ENCODE results near the gene GFRA4.
"Not testable (repeated sequence)": the region's sequence is repeated elsewhere in the genome, so short reads cannot be mapped to it uniquely, and the experiment has no call there.

The GFRA4 gene

DNA sequence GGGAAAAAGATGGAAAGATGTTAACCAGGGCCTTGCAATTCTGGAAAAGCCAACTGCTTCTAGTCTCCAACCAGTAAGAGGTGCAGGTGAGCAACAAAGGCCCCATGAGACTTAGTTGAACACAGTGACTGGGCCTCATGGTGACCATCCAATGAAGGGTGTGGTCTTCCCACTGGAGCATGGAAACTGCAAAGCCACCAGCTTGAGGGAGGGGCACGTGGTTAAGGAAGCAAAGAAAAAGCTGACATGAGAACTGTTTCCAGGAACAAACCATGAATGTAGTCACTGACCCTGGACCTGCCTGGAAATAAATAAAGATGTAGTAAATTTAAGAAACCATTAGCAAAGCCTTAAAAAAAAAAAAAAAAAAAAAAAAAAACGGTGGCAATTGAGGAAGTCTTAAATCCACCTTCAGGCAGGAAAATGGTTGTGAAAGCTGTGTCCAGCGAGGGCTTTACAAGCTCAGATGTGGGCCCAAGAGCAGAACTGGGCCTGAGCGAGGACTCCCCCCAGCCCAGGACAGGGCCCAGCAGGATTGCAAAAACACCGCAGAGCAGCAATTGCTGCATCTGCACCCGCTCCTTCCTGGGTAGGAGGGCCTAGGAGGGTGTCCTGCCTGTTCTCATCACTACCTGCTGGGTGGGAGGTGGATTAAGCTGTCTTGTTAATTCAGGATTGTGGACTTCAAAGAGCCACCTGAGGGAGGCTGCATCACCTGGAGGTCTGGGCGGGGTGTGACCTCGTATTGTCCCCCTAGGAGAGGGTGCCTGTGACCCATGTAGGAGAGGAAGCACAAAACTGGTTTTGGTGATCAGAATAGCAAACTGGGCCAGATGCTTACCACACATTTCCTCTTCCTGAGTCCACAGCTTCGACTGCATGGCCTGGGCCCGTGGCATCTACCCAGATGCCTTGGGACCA lies 10.3 kb downstream of the GFRA4 start:
- no peak for DNase-seq

DNA sequence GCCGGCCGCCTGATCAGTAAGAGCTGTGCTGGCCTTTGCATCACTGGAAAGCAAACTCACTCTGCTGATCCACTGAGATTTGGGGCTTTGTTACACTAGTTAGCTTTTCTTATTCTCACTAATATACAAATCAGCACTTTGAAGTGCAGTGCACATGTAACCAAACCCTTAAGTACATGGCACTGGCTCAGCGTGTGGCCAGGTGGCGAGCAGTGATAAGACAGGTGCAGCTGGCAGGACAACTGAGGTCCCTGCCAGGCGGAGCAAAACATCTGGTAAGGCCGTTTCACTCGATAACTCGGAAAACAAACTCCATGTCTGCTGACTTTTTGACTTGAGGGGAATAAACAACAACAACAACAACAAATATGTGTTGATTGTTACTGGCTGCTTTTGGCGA lies 11.0 kb downstream of the GFRA4 start:
- DNase-seq: no peak

DNA sequence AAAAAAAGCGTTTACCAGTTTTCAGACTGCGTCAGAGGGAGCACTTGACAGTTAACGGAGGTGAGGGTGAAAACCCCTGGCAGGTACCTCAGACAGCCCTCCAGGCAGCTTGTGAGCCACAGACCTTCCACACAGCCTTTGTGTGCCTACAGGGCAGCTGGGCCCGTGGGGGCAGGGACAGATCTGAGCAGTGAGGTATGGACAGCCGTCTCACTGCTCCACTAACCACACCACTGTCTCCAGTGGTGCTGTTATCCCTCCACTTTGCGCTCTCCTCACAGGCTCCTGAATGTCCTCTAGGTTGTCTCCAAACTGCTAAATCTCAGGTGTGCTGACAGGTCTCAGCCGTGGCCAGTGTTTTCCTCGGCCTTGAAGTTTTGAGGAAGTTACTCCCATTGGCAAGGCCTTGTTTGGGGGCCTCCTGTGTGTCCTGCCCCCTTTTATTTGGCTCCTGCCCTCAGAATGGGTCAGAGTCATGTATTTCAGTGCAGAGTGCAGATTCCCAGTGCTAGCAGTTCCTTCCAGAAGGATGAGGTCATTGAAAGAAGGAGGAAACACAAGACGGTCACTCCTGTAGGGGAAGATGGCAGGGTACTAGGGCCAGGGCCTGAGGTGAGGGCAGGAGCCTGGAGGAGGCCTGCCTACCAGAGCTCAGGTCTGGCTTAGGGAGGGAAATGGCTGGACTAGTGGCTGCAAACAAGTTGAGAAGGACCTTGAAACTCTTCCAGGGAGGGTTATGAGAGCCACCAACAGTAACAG lies 11.8 kb downstream of the GFRA4 start:
- no peak for DNase-seq

DNA sequence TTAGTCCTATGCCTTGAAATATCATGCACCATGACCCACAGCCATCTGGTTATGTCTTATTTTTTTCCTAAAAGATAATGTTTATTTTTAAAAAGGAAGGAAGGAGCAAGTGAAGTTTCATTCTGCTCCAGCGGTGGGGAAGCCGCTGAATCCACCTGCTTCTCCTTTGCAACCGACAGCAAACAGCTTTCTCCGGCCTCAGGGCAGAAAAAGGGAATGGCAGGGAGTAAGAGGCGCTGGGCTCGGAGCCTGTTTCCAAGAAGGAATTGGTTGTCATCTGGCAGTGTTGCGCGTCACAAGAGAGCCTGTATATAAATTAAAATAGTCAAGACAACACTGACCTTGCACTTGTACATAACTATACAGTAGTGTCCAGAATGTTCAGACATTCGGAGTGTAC lies 14.2 kb downstream of the GFRA4 start:
- no peak for DNase-seq

DNA sequence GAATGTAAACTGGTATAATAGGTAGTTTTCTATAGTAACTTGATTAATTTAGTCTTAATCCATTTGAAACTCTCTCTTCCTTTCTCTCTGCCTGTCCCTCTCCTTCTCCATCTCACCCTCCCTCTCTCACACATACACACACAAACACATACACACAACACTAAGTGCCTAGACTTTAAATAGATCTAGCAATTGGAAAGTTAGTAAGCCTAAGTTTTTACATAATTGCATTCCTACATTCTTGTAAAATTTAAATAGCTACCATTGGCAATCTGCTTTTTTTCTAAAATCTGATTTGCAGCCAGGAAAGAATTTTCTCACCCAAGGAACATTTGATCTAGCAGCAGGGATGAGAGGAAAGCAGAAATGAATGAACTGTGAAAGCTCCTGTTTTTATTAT lies 15.7 kb downstream of the GFRA4 start:
- DNase-seq: no peak

DNA sequence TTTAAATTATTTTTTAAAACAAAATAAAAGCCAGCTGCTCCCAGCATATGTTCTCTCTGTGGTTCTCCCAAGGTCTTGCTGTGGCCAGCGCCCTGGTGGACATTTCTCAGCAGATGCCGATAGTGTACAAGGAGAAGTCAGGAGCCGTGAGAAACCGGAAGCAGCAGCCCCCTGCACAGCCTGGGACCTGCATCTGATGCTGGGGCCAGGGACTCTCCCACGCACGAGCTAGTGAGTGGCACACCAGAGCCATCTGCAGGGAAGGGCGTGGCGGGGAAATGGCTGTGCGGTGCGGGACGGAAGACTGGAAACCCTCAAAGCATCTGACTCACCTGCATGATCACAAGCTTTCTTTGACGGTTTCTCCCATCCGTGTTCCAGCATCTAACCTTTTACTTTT lies 16.5 kb downstream of the GFRA4 start:
- no peak for DNase-seq

DNA sequence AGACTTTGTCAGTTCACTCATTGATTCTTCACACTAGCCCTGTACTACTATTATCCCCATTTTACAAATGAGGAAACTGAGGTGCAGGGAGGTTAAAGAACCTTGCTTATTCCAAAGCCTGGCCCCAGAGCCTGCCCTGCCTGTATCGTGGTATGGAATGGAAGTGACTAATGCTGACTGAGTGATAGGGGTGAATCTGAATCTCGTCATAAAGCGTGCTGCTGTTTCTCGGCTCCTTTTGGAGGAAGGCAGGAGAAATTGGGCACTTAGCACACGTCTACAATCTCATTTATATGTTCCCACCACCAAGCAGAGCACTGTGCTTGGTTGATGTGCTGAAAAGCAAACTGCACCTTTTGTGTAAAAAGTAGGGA lies 17.1 kb downstream of the GFRA4 start:
- DNase-seq: no peak

DNA sequence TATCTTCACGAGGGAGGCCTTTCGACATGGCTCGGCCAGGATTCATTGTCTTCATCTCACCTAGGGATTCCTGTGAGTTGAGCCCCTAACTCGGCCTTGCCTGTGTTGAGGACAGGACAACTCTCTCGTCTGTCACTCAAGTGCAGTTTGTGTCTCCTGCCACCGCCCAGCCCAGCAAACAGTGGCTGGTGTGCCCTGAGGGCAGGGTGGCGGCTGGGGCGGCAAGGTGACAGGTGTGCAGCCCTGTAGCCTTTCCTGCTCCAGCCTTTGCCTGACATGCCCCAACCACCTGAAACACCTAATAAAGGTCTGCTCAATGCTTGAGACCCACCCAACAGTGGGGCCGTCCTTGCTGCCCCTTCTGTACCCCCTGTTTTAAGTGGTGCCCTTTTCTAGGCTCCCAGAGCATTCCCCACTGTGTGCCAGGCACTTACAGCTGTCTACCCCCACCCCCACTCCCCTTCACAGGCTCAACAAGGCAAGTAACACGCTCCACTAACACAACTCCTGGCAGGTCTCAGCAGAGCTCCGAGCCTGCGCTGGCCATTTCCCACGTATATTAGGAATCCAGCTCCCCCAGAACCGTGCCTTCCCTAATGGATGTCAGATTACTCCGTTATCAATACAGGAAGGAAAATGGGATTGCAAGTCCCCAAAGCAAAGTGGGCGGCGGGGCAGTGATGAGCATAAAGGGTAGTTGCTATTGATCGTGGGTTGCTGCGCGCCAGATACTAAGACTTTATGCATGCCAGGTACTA lies 17.7 kb downstream of the GFRA4 start:
- no peak for DNase-seq

DNA sequence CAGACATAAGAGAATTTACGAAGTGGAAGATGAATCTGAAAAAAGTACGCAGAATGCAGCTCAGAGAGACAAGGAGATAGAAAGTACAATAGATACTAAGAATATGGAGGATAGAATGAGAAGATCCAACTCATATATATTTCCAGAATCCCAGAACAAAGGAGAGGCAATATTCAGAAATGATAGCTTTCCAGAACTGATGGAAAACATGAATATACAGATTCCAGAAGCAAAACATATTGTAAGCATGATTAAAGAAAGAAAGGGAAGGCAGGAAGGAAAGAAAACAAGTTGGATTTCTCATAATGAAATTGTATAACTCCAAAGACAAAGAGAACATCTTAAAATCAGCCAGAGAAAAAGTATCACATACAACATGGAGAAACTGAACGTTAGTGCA lies 22.9 kb downstream of the GFRA4 start:
- no peak for DNase-seq

DNA sequence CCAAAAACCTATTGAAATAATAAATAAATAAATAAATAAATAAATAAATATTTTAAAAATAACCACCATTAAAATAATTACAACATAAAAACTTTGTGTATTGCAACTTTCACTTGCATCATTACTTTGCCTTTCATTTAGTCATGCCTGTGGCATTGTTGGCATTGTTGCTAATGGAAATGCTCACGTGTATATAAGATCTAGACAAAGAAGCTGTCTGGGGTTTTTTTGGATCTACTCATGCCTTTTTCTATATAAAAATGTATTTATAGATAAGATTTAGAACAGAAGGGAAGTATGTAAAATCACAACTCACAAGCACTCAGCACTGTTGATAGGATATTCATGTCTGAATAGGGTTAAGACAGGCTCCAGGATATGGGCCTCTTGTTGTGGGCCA lies 27.9 kb downstream of the GFRA4 start:
- no peak for DNase-seq

DNA sequence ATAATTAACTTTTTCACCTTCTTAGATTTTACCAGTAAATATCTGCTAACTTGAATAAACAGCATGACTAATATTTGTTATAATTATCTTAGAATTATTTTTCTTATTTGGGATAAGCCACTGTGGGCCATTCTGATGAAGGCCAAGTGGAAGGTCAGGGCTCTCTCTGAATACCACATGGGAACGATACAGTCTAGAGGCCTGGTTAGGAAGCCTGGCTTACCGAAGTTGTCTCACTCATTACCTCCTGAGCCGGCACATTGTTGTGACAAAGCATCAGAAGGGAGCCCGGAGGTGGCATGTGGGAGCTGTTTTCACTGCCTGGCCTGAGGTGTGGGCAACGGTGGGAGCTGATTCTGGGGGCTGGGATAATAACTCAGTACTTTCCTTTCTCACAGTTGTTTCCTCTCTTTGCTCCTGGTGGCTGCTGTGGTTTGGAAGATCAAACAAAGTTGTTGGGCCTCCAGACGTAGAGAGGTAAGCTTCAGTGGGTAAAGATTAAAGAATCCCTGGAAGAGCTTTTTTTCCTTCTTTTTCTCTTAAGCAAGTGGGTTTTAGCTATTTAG lies 29.2 kb downstream of the GFRA4 start:
- no peak for DNase-seq

DNA sequence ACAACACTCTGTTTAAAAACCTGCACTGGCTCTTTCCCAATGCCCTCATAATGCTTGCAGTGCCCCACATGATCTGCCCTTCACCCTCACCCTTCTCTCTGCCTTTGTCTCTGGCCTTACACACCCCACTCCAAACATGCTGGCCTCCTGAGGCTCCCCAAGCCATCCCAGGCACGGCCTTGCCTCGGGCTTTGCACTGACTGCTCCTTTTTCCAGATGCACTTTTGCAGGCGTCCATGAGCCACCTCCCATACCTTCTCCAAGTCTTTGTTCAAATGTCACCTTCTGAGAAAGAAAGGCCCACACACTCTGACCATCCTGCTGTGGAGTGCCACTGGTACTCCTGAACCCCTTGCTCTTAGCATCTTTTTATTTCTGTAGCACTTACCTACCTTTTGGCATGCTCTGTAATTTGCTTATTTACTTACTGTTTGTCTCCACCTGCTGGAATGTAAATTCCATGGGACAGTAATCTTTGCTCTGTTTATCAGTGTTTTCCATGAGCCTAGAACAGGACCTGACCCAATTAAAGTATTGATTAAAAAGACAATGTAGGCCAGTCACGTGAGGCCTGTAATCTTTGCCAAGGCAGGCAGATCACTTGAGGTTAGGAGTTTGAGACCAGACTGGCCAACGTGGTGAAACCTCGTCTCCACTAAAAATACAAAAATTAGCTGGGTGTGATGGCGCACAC lies 30.7 kb downstream of the GFRA4 start:
- DNase-seq: no peak

DNA sequence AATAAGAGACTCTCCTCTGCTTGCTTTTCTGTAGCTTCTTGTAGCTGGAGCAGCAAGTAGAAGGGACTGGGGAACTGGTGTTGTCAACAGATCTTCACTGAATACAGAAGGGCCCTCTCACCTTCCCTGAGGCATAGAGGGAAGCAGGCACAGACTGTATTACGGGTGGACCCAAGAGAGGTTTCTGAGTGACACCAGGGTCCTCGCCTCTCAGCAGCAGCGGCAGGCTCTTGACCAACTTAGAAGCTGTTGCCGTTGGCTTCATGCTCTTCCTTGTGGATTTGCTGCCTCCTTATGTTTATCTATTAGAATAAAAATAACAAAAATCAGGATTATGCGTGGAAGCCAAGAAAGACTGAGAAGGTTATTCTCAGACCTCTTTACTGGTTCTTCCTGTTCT lies 31.7 kb downstream of the GFRA4 start:
- no peak for DNase-seq

DNA sequence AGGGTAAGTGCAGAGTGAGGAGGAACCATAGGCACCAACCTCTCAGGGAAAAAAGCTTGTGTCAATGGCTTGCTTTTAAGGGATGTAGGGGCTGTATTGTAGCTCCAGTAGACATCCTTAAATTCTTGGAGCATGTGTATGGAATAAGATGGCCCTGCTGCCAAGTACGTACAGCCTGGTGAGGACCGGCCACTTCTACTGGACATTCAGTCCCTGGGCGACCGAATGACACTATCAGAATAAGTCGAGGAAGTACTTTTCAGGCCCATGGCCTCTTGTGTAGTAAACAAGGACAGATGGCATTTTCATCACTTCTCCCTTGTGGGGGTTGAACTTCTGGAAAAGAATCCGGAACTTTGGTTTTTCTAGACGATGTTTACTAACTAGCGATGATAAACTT lies 32.8 kb downstream of the GFRA4 start:
- DNase-seq: no peak

DNA sequence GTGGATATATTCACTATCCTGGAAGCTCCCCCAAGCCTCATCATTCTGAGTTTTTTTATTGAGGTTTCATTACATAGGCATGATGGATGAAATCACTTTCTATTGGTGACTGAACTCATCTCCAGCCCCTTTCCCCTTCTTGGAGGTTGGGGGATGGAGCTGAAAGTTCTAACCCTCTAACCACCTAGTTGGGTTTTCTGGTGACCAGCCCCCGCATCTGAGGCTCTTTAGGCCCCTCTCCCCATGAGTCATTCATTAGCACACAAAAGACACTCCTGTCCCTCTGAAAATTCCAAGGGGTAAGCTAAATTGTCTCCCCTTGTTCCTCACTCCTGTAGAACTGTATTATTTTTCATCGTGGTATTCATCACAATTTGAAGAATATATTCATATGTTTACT lies 33.3 kb downstream of the GFRA4 start:
- no peak for DNase-seq

DNA sequence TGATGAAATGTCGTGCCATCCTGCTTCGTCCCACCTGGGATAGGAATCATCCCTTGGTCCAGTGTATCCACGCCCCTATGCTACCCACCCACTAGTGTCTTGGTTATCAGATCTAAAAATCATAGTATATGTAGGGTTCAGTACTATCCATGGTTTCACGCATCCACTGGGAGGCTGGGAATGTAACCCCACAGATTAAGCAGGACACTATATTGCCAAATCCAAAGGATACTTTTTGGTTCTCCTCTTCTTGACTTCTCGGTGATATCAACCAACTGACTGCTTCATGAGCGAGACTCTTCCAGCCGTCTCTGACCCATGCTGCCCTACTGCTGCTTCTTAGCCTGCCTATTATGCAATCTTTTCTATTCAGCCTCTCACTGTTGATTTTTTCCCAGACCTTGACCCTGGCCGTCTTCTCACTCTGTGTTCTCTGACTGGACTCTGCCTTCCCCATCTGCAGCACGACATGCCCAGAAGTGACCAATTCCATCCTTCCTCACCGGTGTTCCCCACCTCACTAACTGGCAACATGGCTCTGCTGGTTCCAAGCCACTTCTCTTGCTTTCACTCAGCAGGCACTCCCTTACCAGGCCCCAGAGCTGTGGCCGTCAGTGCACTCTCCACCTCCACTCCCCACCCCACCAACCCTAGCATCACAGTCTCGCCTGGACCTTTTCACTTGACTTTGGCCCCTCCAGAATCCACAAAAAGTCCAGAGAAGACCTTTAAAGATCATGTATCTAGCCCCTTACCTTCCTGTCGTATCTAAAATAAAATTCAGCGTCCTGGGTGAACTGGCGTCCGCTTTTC lies 34.5 kb downstream of the GFRA4 start:
- DNase-seq: no peak

DNA sequence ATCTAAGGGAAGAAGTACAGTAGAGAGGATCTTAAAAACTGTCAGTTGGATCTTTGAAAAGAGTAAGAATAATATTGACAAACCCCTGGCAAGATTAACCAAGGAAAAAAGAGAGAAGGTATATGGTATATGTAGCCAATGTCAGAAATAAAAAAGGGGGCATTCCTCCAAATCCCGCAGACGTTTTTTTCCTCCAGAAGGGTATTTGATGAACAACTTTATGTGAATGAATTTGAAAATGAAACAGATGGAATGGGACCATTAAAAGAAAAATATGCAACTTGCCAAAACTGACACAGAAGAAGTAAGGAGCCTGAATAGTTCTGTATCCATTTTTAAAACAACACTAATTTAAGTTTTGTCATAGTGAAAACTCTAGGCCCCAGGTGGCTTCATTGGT lies 35.7 kb downstream of the GFRA4 start:
- DNase-seq: no peak

DNA sequence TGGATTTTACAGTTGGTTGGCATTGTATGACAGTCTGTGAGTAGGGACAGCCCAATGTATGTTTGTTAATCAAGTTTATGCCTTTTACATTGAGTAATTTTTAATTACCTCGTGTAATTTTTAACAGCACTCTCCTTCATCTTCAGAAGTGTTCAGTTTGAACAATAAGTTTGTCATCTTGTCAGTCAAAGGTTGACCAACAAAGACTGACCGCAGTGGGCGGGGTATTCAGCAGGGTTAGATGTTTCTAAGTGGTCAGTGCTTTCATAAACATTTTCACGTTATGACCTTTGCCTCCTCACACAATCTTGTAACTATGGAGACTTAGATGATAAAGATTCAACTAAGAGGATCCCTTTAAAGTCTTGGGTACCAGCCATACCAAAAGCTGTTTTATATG lies 40.8 kb downstream of the GFRA4 start:
- DNase-seq: no peak

DNA sequence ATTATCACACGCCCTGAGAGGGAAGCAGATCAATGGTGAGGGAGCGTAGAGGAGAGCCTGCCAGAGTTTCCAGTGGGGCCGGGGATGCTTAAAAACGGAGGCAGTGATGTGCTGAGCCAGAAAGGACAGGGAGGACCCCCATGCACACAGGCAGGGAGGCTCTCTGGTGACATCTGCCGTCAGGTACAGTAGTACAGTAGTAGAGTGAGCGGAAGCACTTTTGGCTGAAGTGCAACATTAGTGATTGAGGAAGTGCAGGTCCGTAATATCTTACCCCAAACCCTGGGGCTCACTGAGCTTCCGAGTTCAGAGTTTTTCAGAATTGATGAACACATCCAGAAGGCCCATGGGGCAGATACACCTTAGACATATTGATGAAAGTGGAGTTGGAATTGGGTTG lies 42.1 kb downstream of the GFRA4 start:
- DNase-seq: no peak

DNA sequence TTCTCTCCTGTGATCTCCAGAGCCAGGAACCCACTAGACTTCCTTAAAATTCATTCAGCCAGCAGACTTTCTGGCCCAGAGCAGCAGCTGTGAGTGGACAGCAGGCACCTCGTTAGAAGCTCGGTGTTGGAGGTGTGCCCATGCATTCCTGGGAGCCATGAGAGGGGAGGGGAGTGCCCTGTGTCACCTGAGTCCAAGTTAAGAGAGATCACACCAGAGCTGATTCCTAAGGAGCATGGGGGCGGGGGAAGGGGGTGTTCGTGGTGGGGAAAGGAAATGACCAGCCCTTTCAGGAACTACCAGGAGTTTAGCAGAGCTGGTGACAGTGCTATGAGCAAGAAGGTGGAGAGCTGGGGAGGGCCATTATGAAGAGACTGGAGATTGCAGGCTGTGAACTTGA lies 46.9 kb downstream of the GFRA4 start:
- no peak for DNase-seq

DNA sequence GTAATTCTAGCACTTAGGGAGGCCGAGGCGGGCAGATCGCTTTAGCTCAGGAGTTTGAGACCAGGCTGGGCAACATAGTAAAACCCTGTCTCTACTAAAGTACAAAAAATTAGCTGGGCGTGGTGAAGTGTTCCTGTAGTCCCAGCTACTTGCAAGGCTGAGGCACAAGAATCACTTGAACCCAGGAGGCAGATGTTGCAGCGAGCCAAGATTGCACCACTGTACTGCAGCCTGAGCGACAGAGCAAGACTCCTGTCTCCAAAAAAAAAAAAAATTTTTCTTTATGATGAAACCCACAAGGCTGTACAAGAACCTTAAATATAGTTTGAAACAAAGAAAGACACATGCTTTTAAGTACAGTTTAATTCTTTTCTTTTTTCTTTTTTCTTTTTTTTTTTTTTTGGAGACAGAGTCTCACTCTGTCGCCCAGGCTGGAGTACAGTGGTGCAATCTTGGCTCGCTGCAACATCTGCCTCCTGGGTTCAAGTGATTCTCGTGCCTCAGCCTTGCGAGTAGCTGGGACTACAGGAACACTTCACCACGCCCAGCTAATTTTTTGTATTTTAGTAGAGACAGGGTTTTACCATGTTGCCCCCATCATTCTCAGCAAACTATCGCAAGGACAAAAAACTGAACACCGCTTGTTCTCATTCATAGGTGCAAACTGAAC lies 47.9 kb downstream of the GFRA4 start:
- not testable (repeated sequence) for DNase-seq
